Ascending aorta (tissue), 2 donors: ENCODE data around the gene HEY2. TPM values are rescaled to one million over a fixed set of nuclear protein-coding genes. Genes with fewer than 3 reads are reported as not detected.
A peak's percentile ranks its signal among the peaks of the same experiment; 100 is the strongest.

ENCODE experiments used
- DNase-seq, 2 donors: peaks; one replicate each; pipeline ENCODE4 v3.0.0-alpha.2; 2019; ENCODE audit warnings: low spot score in 2 of 2
- H3K27ac ChIP-seq, 2 donors: fragments of 200-600 bp; sonication (generic); one replicate each; pipeline ENCODE4 v1.5.1; 2016 to 2017; ENCODE audit warnings: mild to moderate bottlenecking in 1 of 2
- H3K27me3 ChIP-seq: fragments of 200-600 bp; sonication (generic); one replicate; pipeline ENCODE4 v1.5.1; 2017
- H3K36me3 ChIP-seq, 2 donors: fragments of 200-600 bp; sonication (generic); one replicate each; pipeline ENCODE4 v1.5.1; 2016
- H3K4me1 ChIP-seq, 2 donors: fragments of 200-600 bp; sonication (generic); one replicate each; pipeline ENCODE4 v1.5.1; 2016 to 2017; ENCODE audit warnings: mild to moderate bottlenecking in 1 of 2
- H3K4me3 ChIP-seq, 2 donors: fragments of 200-600 bp; sonication (generic); one replicate each; pipeline ENCODE4 v1.5.1; 2016 to 2017; ENCODE audit warnings: mild to moderate bottlenecking in 1 of 2
- H3K9me3 ChIP-seq, 2 donors: fragments of 200-600 bp; sonication (generic); one replicate each; pipeline ENCODE4 v1.5.1; 2016
- intact Hi-C: fragments of 100-400 bp; cut with DNase I; formaldehyde crosslinking; loops from one replicate; pipeline ENCODE4 v1.15.1; 2023
- total RNA-seq: library from RNA; depleted of rRNA; stranded (reverse); fragments of >200 nt; gene quantifications from one replicate; pipeline ENCODE4 v1.1.0, GENCODE V29; 2016
- TF ChIP-seq, protein P1 (sequence below), 3 experiments: fragments of 200-600 bp in 2 of 3; fragments of 450-650 bp in 1 of 3; sonication (generic) in 2 of 3; IDR thresholded peaks; one replicate each; pipeline ENCODE4 v1.5.1; 2016 to 2019; ENCODE audit warnings: antibody characterized with exemption in 3 of 3, mild to moderate bottlenecking in 1 of 3, moderate library complexity in 1 of 3

The HEY2 gene
- total RNA-seq, 1 donor from 2014 or later: 0.32 TPM

DNA sequence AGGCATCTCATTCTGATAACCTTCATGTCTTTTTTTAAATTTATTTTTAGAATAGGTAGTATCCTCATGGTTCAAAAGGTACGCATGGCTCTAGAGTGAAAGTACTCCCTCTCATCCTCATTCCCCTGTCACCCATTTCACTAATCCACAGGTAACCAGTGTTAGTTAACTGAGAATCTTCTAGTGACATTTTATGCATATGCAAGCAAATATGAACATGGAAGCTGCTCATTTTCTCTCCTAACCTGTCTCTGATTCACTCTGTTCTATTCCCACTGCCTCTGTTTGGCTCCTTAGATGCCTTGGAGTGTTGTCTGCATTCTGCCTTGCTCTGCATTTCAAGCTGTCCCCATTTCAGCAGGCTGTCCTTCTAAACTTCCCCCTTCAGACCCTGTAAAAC, 45.9 kb downstream of the HEY2 start:
- Histone ChIP-seq H3K4me1 (peaks cover 0 to 3% of the 10 kb centered on the region in 2 donors), H3K9me3 (no peaks in the 10 kb centered on the region), H3K27ac (no peak overlapping the region), H3K36me3 (no peaks in the 10 kb centered on the region), H3K4me3 (no peak overlapping the region), H3K27me3 (no peaks in the 10 kb centered on the region)
- TF ChIP-seq, protein P1, sequence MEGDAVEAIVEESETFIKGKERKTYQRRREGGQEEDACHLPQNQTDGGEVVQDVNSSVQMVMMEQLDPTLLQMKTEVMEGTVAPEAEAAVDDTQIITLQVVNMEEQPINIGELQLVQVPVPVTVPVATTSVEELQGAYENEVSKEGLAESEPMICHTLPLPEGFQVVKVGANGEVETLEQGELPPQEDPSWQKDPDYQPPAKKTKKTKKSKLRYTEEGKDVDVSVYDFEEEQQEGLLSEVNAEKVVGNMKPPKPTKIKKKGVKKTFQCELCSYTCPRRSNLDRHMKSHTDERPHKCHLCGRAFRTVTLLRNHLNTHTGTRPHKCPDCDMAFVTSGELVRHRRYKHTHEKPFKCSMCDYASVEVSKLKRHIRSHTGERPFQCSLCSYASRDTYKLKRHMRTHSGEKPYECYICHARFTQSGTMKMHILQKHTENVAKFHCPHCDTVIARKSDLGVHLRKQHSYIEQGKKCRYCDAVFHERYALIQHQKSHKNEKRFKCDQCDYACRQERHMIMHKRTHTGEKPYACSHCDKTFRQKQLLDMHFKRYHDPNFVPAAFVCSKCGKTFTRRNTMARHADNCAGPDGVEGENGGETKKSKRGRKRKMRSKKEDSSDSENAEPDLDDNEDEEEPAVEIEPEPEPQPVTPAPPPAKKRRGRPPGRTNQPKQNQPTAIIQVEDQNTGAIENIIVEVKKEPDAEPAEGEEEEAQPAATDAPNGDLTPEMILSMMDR (IDR thresholded peaks at IDR 0.05): no peak
- DNase-seq: no peak
- intact Hi-C loops: no loop called here

DNA sequence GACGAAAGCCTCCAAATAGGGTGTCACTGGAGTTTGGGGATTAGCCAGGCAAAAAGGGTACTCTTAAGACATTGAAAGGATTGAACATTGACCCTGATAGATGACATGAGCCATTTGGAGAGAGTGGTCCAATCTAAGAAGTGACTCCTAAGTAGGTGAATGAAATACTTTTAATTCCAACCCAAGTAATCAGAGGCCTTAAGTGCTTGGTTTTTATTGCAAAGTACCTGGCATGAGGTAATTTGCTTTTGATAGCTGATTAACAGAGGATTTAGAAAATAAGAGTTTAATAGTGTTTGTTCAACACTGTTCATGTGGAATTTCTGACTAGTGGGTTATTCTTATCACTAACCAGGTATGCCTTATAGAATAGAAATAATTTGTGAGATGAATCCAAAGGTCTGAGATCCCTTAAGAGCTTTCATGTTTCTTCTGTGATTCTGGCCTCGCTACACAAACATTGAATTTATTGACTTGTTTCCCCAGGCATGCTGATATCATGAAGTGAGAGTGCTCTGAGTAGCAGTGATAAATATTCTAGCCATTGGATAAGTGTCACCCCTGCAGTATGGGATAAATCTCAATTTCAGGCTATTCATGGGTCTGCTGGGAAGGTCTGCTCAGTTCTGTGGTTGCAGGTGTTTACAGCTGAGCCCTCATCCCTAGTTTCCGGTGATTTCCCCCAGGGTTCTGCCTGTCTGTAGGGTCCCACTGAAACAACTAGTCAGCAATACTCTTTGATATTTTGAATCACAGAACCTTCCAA, 47.9 kb downstream of the HEY2 start:
- H3K4me1 ChIP-seq: peaks cover 0 to 3% of the 10 kb centered on the region in 2 donors

DNA sequence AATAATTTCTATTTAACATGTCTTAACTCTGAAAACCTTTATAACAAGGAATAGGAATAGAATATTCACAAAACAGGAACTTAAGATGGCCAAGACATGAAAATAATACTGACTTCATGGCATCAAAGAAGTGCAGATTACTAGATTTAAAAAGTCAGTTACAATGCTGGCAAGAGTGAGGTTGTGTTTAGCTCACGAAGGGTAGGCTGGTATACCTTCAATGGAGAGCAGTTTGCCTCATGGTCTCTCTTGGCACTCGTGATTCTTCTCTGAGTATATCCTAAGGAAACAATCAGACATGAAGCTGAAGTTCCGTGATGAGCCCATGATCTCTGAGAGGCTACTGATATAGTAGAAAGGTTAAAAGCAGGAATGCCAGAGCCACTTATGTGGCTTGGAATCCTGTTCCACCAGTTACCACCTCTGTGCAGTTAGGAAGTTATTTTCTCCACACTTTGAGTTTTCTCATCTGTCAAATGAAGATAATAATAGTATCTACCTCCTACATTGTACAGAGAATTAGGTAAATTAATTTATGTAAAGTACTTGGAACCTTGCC, 48.5 kb downstream of the HEY2 start:
- no peaks in the 10 kb centered on the region for H3K27me3 ChIP-seq
- H3K9me3 ChIP-seq: no peaks in the 10 kb centered on the region
- H3K27ac ChIP-seq: no peak overlapping the region
- H3K4me3 ChIP-seq: no peak overlapping the region
- peaks cover 0 to 8% of the 10 kb centered on the region in 2 donors for H3K4me1 ChIP-seq
- TF ChIP-seq, protein P1 (IDR thresholded peaks at IDR 0.05): no peak
- intact Hi-C loops: no loop called here
- DNase-seq: no peak
- H3K36me3 ChIP-seq: no peaks in the 10 kb centered on the region

More for the DNA sequence above, 47.9 kb downstream of the HEY2 start:
- Histone ChIP-seq H3K36me3 (no peaks in the 10 kb centered on the region), H3K9me3 (no peaks in the 10 kb centered on the region), H3K27me3 (no peaks in the 10 kb centered on the region), H3K4me3 (no peak overlapping the region), H3K27ac (no peak overlapping the region)
- TF ChIP-seq, protein P1 (IDR thresholded peaks at IDR 0.05): no peak
- no peak for DNase-seq
- intact Hi-C loops: no loop called here

DNA sequence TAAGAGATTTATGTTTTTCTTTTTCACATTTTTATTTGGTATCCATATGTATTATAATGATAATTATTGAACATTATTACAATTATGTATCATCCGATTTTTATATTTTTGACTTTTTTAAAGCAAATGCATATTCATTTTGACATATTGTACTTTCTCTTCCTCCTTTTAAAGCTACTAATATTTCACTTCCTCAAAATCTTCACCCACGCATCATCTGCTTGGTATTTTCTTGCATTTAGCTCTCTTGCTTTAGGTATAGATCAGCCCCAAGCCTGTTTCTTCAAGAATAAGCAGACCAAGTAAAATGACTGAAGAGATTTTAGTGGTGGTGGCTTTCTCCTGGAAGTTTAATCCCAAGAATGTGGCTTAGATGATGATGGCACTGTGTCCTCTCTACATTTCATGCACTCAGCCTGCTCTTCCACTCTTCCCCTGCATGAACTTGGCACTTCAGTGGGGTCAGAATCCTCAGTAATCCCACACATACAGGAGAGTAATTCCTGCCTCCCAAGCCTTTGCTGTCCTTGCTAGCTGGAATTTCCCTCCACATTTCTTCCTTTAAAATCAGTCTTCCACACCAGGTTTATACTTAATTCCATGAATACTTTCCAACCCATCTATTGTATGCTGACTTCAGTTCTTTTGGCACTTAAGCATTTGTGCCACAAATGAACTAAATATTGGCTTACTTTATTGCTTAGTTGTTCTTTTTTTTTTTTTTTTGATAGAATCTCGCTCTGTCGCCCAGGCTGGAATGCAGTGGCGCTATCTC, 49.5 kb downstream of the HEY2 start:
- TF ChIP-seq, protein P1 (IDR thresholded peaks at IDR 0.05): no peak
- Histone ChIP-seq H3K4me3 (no peak overlapping the region), H3K4me1 (peaks cover 0 to 14% of the 10 kb centered on the region in 2 donors), H3K27me3 (no peaks in the 10 kb centered on the region), H3K36me3 (no peaks in the 10 kb centered on the region), H3K27ac (no peak overlapping the region), H3K9me3 (no peaks in the 10 kb centered on the region)
- intact Hi-C loops: no loop called here
- DNase-seq: no peak

DNA sequence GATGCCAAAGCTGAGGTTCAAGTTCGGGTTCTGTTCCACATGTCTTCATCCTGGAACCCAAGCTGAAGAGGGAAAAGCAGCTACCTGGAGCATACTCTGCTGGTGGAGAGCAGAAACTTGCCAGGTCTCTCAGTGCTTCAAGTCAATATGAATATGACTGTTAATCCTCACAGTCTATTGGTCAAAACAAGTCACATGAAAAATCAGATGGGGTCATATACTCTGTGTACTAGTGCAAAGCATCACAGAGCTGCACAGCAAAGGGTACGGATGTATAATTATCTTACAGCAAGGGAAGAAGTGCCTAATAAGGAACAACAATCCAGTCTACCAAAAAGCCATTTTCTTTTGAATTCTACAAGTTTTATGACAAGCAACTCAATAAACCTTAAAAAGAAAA, 53.0 kb downstream of the HEY2 start:
- Histone ChIP-seq H3K4me3 (no peak overlapping the region), H3K9me3 (no peaks in the 10 kb centered on the region), H3K4me1 (peaks cover 0 to 17% of the 10 kb centered on the region in 2 donors), H3K27ac (peak overlapping the region in 1 of 2 donors; percentile 41), H3K27me3 (no peaks in the 10 kb centered on the region), H3K36me3 (no peaks in the 10 kb centered on the region)
- intact Hi-C loops: no loop called here
- TF ChIP-seq, protein P1 (IDR thresholded peaks at IDR 0.05): no peak
- DNase-seq: no peak
